Muscle layer of duodenum (tissue), 2 donors: Measurements from ENCODE around the gene OSBPL9.

Source experiments
- H3K27ac ChIP-seq: one replicate; pipeline ENCODE4 v1.7.0; 2013; ENCODE audit warnings: mild to moderate bottlenecking, low read length
- H3K27me3 ChIP-seq: one replicate; pipeline ENCODE4 v1.7.0; 2013; ENCODE audit warnings: low read depth, mild to moderate bottlenecking, control low read depth, low read length
- H3K36me3 ChIP-seq, 2 donors: one replicate each; pipeline ENCODE4 v1.7.0; 2013; ENCODE audit warnings: low read length in 2 of 2, control low read depth in 1 of 2, mild to moderate bottlenecking in 1 of 2; ENCODE audit not compliant: insufficient read depth in 2 of 2, control insufficient read depth in 1 of 2
- H3K4me1 ChIP-seq, 2 donors: one replicate each; pipeline ENCODE4 v1.7.0; 2013; ENCODE audit warnings: low read length in 2 of 2, mild to moderate bottlenecking in 2 of 2, control low read depth in 1 of 2, moderate library complexity in 1 of 2; ENCODE audit not compliant: insufficient read depth in 2 of 2, control insufficient read depth in 1 of 2
- H3K4me3 ChIP-seq, 2 donors: one replicate each; pipeline ENCODE4 v1.7.0; 2013; ENCODE audit warnings: low read length in 2 of 2, low read depth in 1 of 2, mild to moderate bottlenecking in 1 of 2
- H3K9me3 ChIP-seq, 2 donors: one replicate each; pipeline ENCODE4 v1.7.0; 2013; ENCODE audit warnings: low read length in 2 of 2, control low read depth in 1 of 2, mild to moderate bottlenecking in 1 of 2; ENCODE audit not compliant: control insufficient read depth in 1 of 2
- donor health status: healthy.

Gene OSBPL9

DNA sequence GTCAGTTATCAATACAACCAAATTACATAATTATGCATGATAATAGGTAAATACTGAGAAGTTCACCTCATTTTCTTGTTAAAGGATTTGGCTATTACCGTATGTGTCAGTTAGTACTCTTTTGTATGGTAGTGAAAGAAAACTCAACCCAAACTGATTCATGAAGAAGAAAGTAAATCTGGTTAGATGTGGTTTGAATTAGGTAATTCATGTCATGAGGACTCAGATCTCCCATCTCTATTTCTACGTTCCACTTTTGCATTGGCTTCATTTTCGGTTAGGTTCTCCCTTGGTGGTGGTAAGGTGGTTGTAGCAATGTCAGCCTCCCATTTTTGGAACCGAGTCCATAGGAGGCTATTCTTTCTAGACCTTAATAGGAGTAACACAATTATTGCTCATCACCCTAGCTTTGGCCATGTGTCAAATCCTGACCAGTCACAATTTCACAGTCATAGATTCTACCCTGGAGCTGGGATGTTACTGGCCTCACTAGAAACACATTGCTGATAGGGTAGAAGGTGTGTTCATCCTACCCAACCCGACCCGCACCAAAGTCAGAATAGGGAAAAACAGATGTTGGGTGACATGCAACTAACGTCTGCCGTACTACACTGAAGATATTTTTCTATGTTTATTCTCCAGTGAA is 97.6 kb downstream of the OSBPL9 start:
- Histone ChIP-seq H3K4me1 (no peaks in the 10 kb centered on the region), H3K27me3 (no peaks in the 10 kb centered on the region), H3K4me3 (no peak overlapping the region), H3K36me3 (peaks cover 0 to 4% of the 10 kb centered on the region in 2 donors), H3K27ac (no peak overlapping the region), H3K9me3 (no peaks in the 10 kb centered on the region)

DNA sequence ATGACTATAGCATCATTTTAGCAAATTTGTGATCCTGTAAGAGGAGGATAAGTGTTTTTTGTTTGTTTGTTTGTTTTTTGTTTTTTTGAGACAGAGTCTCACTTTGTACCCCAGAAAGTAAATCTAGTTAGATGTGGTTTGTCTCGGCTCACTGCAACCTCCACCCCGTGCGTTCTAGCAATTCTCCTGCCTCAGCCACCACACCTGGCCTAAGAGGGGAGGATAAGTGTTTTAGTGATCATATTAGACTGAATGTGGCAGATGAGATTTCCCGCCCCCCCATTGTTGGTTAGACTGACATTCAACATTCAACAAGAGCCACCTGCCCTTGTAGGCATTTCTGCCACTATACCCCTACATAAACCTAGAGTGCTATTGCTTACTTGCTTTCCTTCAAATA is 98.5 kb downstream of the OSBPL9 start:
- no peaks in the 10 kb centered on the region for H3K4me1 ChIP-seq
- H3K27me3 ChIP-seq: no peaks in the 10 kb centered on the region
- H3K27ac ChIP-seq: no peak overlapping the region
- H3K4me3 ChIP-seq: no peak overlapping the region
- peaks cover 0 to 4% of the 10 kb centered on the region in 2 donors for H3K36me3 ChIP-seq
- H3K9me3 ChIP-seq: no peaks in the 10 kb centered on the region

DNA sequence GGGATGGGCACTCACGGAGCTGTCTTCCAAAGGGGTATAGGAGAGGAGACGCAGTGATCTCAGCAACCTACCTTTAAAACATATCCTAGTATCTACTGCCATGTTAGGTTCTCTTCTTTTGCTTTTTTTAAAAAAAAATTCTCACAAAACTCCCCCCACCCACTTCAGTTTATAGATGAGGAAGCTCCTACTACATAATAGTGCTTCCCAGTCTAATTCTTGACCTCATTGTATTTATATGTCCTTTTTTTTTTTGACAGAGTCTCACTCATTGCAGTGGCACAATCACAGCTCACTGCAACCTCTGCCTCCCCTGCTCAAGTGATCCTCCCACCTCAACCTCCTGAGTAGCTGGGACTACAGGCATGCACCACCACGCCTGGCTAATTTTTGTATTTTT is 99.9 kb downstream of the OSBPL9 start:
- Histone ChIP-seq H3K27ac (no peak overlapping the region), H3K9me3 (no peaks in the 10 kb centered on the region), H3K4me3 (no peak overlapping the region), H3K27me3 (no peaks in the 10 kb centered on the region), H3K4me1 (no peaks in the 10 kb centered on the region), H3K36me3 (peaks cover 0 to 4% of the 10 kb centered on the region in 2 donors)

DNA sequence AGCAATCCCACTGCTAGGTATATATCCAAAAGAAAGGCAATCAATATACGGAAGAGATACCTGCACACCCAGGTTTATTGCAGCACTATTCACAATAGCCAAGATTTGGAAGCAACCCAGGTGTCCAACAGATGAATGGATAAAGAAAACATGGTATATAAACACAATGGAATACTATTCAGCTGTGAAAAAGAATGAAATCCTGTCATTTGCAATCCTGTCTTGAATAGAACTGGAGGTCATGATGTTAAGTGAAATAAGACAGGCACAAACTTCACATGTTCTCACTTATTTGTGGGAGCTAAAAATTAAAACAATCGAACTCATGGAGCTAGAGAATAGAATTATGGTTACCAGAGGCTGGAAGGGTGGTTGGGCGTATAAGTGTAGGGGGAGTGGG is 101.0 kb downstream of the OSBPL9 start:
- no peaks in the 10 kb centered on the region for H3K9me3 ChIP-seq
- H3K27me3 ChIP-seq: no peaks in the 10 kb centered on the region
- H3K27ac ChIP-seq: no peak overlapping the region
- no peak overlapping the region for H3K4me3 ChIP-seq
- H3K36me3 ChIP-seq: peaks cover 0 to 4% of the 10 kb centered on the region in 2 donors
- no peaks in the 10 kb centered on the region for H3K4me1 ChIP-seq

DNA sequence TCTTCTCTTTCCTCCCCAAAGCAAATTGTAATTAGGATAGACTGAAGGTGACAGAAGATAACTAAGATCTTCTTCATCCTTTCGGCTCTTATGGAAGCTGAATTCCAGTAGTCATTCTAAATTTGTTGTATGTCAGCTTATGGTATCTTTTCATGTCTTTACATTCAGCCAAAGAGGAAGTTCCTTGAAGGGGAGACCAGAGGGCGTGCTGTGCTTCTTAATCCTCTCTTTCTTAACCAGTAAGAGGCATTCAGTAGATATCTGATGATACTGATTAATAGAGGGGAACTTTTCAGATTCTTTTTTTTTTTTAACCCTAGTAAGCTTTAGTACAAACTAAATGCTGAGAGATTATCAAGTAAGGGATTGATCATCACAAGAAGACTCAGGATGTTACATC is 102.3 kb downstream of the OSBPL9 start:
- Histone ChIP-seq H3K9me3 (no peaks in the 10 kb centered on the region), H3K27me3 (no peaks in the 10 kb centered on the region), H3K4me1 (no peaks in the 10 kb centered on the region), H3K36me3 (peaks cover 0 to 4% of the 10 kb centered on the region in 2 donors), H3K4me3 (no peak overlapping the region), H3K27ac (no peak overlapping the region)

DNA sequence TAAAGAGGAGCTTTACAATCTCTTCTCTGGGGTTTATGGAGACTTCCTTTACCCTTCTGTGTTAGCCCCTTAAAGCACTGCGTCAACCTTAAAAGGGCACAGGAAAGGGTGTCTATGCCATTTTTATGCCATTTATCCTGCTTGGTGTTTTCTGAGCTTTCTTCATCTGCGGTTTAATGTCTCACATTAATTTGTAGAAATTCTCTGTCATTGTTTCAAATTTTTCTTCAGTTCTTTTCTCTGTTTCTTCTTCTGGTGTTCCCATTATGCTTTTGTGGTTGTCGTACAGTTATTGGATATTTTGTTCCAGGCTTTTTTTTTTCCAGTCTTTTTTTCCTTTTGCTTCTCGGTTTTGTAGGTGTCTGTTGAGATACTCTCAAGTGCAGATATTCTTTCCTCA is 107.9 kb downstream of the OSBPL9 start:
- H3K36me3 ChIP-seq: no peaks in the 10 kb centered on the region
- H3K27me3 ChIP-seq: no peaks in the 10 kb centered on the region
- no peaks in the 10 kb centered on the region for H3K9me3 ChIP-seq
- H3K4me3 ChIP-seq: no peak overlapping the region
- peaks cover 0 to 11% of the 10 kb centered on the region in 2 donors for H3K4me1 ChIP-seq
- H3K27ac ChIP-seq: no peak overlapping the region

DNA sequence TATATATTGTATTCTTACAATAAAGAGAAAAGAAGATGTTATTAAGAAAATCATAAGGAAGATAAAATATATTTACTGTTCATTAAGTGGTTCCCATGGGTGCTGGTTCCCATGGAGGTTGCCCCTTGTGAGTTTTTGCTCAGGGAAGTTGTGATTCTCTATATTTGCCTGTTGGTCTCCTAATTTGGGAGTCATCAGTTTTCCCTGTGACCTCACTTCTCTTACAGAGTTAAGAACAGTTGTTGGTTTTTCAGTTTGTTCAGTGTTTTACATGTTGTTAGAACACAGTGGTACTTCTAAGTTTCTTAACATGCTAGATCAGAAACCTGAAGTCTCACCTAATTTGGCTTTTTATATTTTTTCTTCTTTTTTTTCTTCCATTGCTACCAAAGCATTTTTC is 109.2 kb downstream of the OSBPL9 start:
- Histone ChIP-seq H3K4me1 (peaks cover 0 to 11% of the 10 kb centered on the region in 2 donors), H3K27ac (no peak overlapping the region), H3K4me3 (no peak overlapping the region), H3K9me3 (no peaks in the 10 kb centered on the region), H3K36me3 (no peaks in the 10 kb centered on the region), H3K27me3 (no peaks in the 10 kb centered on the region)

DNA sequence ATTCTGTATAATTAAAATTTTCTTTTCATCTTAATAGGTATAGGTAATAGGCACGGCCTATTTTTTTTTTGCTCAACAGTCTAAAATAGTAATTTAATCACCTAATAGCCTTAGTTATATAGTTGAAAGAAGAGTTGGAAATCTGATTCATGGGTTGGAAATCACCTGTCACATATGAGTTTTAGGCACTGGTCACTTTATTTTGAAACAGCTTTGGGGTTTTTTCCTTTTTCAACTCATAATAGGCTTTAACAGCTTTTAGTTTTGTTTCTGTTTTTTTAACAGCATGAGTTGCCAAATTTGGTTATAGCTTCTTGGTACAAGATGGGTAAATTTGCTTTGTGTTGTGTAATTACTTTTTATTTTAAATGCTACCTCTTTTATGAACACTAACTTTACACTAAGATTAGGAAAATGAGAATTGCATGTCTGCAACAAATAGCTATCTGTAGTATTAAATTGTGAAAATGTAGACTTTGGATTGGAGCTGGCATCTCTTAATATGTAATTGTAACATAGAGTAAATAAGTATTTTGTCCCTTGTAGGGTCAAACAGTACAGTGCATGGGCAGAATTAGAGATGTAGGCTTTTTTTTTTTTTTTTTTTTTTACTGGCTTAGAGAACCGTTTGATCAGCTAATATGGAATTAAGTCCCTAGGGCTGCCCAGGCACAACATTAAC is 109.8 kb downstream of the OSBPL9 start:
- no peak overlapping the region for H3K4me3 ChIP-seq
- H3K36me3 ChIP-seq: no peaks in the 10 kb centered on the region
- H3K27me3 ChIP-seq: no peaks in the 10 kb centered on the region
- H3K9me3 ChIP-seq: no peaks in the 10 kb centered on the region
- H3K27ac ChIP-seq: no peak overlapping the region
- peaks cover 0 to 11% of the 10 kb centered on the region in 2 donors for H3K4me1 ChIP-seq

DNA sequence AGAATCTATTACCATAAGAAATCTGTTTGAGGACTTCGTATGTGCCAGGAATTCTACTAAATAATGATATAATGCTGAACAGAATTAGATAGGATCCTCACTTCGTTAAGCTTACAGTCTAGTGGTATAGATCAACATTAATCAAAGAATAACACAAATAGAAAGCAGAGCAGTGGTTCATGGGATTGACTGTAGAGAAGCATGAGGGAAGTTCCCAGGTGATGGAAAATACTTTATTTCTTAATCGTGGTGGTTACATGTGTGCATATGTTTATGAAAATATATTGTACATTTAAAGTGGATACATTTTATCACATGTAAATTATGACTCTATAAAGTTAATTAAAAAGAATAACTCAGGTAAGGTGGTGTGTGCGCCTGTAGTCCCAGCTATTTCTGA is 110.5 kb downstream of the OSBPL9 start:
- Histone ChIP-seq H3K27ac (no peak overlapping the region), H3K4me3 (no peak overlapping the region), H3K27me3 (no peaks in the 10 kb centered on the region), H3K9me3 (no peaks in the 10 kb centered on the region), H3K36me3 (no peaks in the 10 kb centered on the region), H3K4me1 (peaks cover 0 to 11% of the 10 kb centered on the region in 2 donors)

DNA sequence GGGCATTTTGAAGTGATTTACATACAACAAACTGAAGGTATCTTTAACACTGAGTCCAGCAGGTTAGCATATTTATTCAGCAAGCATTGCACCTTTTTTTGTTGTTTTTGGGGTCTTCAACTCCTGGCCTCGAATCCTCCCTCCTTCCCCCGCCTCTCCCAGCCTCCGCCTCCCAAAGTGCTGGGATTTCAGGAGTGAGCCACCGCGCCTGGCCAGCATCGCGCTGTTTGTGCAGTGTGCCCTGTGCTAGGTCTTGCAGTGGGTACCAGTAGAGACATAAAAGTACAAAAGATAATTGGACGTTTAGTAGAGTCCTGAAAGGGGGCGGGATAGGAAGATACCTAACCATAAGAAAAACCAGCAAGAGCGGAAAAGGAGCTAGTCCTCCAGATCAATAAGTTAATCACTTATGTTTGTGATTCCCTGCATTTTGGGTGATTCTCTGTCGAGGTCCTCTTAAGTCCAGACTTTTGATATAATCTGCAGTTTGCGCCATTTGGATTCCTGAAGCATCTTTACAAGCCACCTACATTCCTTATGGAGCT is 111.8 kb downstream of the OSBPL9 start:
- peak overlapping the region; percentile 65 to 77 for H3K4me3 ChIP-seq
- H3K9me3 ChIP-seq: no peaks in the 10 kb centered on the region
- H3K27me3 ChIP-seq: no peaks in the 10 kb centered on the region
- peaks cover 0 to 15% of the 10 kb centered on the region in 2 donors for H3K4me1 ChIP-seq
- H3K36me3 ChIP-seq: no peaks in the 10 kb centered on the region
- no peak overlapping the region for H3K27ac ChIP-seq

DNA sequence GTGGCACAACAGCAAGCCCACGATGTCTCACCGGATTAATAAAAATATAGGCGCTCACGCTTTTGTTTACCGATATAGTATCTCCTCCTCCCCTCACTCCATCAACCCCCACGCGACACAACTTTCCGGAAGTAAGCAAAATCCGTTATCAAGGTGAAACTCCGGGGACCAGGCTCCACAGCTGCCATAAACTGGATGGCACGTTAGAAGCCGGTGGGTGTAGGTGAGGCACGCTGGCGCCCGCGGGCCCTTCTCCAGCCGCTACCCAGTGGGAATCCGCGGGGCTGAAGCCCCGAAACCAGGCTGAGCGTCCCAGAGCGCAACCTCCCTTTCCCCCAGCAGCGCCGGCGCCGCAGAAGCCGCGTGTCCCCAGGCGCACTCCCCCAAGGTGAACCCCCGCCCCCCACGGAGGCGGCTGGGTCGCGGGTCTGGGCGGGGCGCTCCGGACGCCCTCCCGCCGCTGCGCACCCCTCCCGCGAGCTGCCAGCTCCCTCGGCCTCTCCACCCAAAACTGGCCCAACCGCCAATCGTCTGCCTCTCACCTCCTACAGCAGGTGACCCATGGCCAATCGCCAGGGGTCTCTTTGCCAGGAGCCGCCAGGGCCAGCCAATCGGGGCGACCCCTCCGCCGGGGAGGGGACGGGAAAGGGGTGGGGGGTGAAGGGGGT is 112.4 kb downstream of the OSBPL9 start:
- Histone ChIP-seq H3K4me3 (peak overlapping the region; percentile 65 to 77), H3K27ac (no peak overlapping the region), H3K9me3 (no peaks in the 10 kb centered on the region), H3K36me3 (no peaks in the 10 kb centered on the region), H3K27me3 (no peaks in the 10 kb centered on the region), H3K4me1 (peaks cover 0 to 21% of the 10 kb centered on the region in 2 donors)
